ENCODE measurements around the gene STX7.

The STX7 gene

GRCh38 chr6:132423839-132424238 lies 89.1 kb downstream of the STX7 start:
- DNase-seq (ENCODE audit: low read depth, low spot score), result no peak
- POLR2A ChIA-PET, result no interaction called here
- CTCF ChIA-PET, result no interaction called here
- no peak overlapping the region for H3K4me3 ChIP-seq (ENCODE audit: low read depth, low read length)
- TF ChIP-seq CTCF (IDR thresholded peaks at IDR 0.05; ENCODE audit: insufficient read depth, low read length, missing control alignments), result no peak

GRCh38 chr6:132418235-132418965 lies 94.5 kb downstream of the STX7 start:
- H3K4me3 ChIP-seq (ENCODE audit: low read depth, low read length), result no peak overlapping the region

GRCh38 chr6:132414761-132415160 lies 98.2 kb downstream of the STX7 start:
- ChIA-PET CTCF (interaction anchor here (1.7 kb wide), 1 partner anchor 10 kb away, joined by 3 read pairs; no protein-coding TSS in a partner anchor), POLR2A (no interaction called here)
- no peak overlapping the region for H3K4me3 ChIP-seq (ENCODE audit: low read depth, low read length)
- no peak for DNase-seq (ENCODE audit: low read depth, low spot score)
- no peak for TF ChIP-seq CTCF (IDR thresholded peaks at IDR 0.05; ENCODE audit: insufficient read depth, low read length, missing control alignments)

More at GRCh38 chr6:132418235-132418965, 94.5 kb downstream of the STX7 start:
- ChIA-PET POLR2A (no interaction called here), CTCF (no interaction called here)
- no peak for TF ChIP-seq CTCF (IDR thresholded peaks at IDR 0.05; ENCODE audit: insufficient read depth, low read length, missing control alignments)
- no peak for DNase-seq (ENCODE audit: low read depth, low spot score)

- DNase-seq (ENCODE audit: low read depth, low spot score), result no peak
- ChIA-PET CTCF (interaction anchor here (1.7 kb wide), 1 partner anchor 9 kb away, joined by 3 read pairs; no protein-coding TSS in a partner anchor), POLR2A (no interaction called here)
- TF ChIP-seq CTCF (IDR thresholded peaks at IDR 0.05; ENCODE audit: insufficient read depth, low read length, missing control alignments), result no peak
- H3K4me3 ChIP-seq (ENCODE audit: low read depth, low read length), result no peak overlapping the region
Observed at GRCh38 chr6:132414322-132414721, 98.6 kb downstream of the STX7 start.

- TF ChIP-seq CTCF (IDR thresholded peaks at IDR 0.05; ENCODE audit: insufficient read depth, low read length, missing control alignments), result no peak
- ChIA-PET CTCF (interaction anchor here (1.1 to 1.7 kb wide), 4 partner anchors 8 to 134 kb away, joined by 3 to 4 read pairs (median 4); no protein-coding TSS in a partner anchor), POLR2A (no interaction called here)
- DNase-seq (ENCODE audit: low read depth, low spot score), result no peak
- H3K4me3 ChIP-seq (ENCODE audit: low read depth, low read length), result no peak overlapping the region
Observed at GRCh38 chr6:132413499-132413802, 99.5 kb downstream of the STX7 start.

- no peak overlapping the region for H3K4me3 ChIP-seq (ENCODE audit: low read depth, low read length)
- TF ChIP-seq CTCF (IDR thresholded peaks at IDR 0.05; ENCODE audit: insufficient read depth, low read length, missing control alignments), result no peak
- no peak for DNase-seq (ENCODE audit: low read depth, low spot score)
- ChIA-PET POLR2A (interaction anchor here (0.6 kb wide), 1 partner anchor 118 kb away, joined by 3 read pairs; no protein-coding TSS in a partner anchor), CTCF (interaction anchor here (1.1 to 1.7 kb wide), 4 partner anchors 8 to 133 kb away, joined by 3 to 4 read pairs (median 4); no protein-coding TSS in a partner anchor)
Observed at GRCh38 chr6:132412656-132413498, 100.0 kb downstream of the STX7 start.

All from AG04449 (cell line).